Osteoblast (primary cell): ENCODE measurements around the gene CX3CR1. TPM values are rescaled to one million over a fixed set of nuclear protein-coding genes. Genes with fewer than 3 reads are reported as not detected.

Experiments used
- DNase-seq: peaks from one replicate; pipeline ENCODE4 v3.0.0; 2011; ENCODE audit warnings: low spot score, mixed read lengths; ENCODE audit not compliant: insufficient read length; ENCODE audit errors: missing footprints
- H2AFZ ChIP-seq: 2 replicates; pipeline ENCODE4 v1.6.0; 2011; ENCODE audit warnings: mild to moderate bottlenecking, low read length
- H3K27ac ChIP-seq: 2 replicates; pipeline ENCODE4 v1.5.1; 2011; ENCODE audit warnings: mild to moderate bottlenecking, low read depth, low read length, moderate library complexity
- H3K27me3 ChIP-seq: 2 replicates; pipeline ENCODE4 v1.6.0; 2012; ENCODE audit warnings: mild to moderate bottlenecking, control low read depth, inconsistent platforms, low read length, moderate library complexity; ENCODE audit not compliant: insufficient read depth
- H3K36me3 ChIP-seq: 2 replicates; pipeline ENCODE4 v1.5.1; 2011; ENCODE audit warnings: mild to moderate bottlenecking, low read length, control low read depth, moderate library complexity; ENCODE audit not compliant: insufficient read depth
- H3K4me1 ChIP-seq: 2 replicates; pipeline ENCODE4 v1.5.1; 2011; ENCODE audit warnings: mild to moderate bottlenecking, low read length, control low read depth, moderate library complexity; ENCODE audit not compliant: insufficient read depth
- H3K4me2 ChIP-seq: 2 replicates; pipeline ENCODE4 v1.6.0; 2011; ENCODE audit warnings: mild to moderate bottlenecking, low read length; ENCODE audit not compliant: insufficient read depth
- H3K4me3 ChIP-seq: fragments of 200-600 bp; sonication (generic); 3 replicates; pipeline ENCODE4 v1.5.1; 2012; ENCODE audit warnings: mild to moderate bottlenecking, low read length, inconsistent platforms; ENCODE audit not compliant: insufficient read depth
- H3K79me2 ChIP-seq: 2 replicates; pipeline ENCODE4 v1.6.0; 2012; ENCODE audit warnings: mild to moderate bottlenecking, low read length, control low read depth, inconsistent platforms; ENCODE audit not compliant: insufficient read depth
- H3K9me3 ChIP-seq: 2 replicates; pipeline ENCODE4 v1.5.1; 2011; ENCODE audit warnings: low read depth, low read length, control low read depth
- H4K20me1 ChIP-seq: 2 replicates; pipeline ENCODE4 v1.6.0; 2012; ENCODE audit warnings: mild to moderate bottlenecking, low read length, control low read depth; ENCODE audit not compliant: insufficient read depth
- CTCF ChIP-seq: IDR thresholded peaks from 2 replicates; pipeline ENCODE4 v1.5.1; 2011; ENCODE audit warnings: mild to moderate bottlenecking, low read depth, low read length, moderate library complexity; ENCODE audit errors: extremely low read depth
- total RNA-seq: library from RNA; depleted of rRNA; stranded (reverse); fragments of >200 nt; gene quantifications from 2 replicates; pipeline ENCODE4 v1.2.3, GENCODE V29; 2012

The CX3CR1 gene
- total RNA-seq, 1 donor = under 0.01 TPM

GRCh38 chr3:39276746-39277145 lies 3.1 kb downstream of the CX3CR1 start:
- peaks cover 23% of the 10 kb centered on the region for H3K27me3 ChIP-seq
- no peak for DNase-seq
- no peak for TF ChIP-seq CTCF
- no peak overlapping the region for H3K4me3 ChIP-seq
- no peaks in the 10 kb centered on the region for H4K20me1 ChIP-seq
- no peak overlapping the region for H2AFZ ChIP-seq
- H3K4me1 ChIP-seq = no peaks in the 10 kb centered on the region
- no peak overlapping the region for H3K27ac ChIP-seq
- no peaks in the 10 kb centered on the region for H3K79me2 ChIP-seq
- no peak overlapping the region for H3K4me2 ChIP-seq
- H3K9me3 ChIP-seq = no peaks in the 10 kb centered on the region
- H3K36me3 ChIP-seq = no peaks in the 10 kb centered on the region

GRCh38 chr3:39275963-39276593 lies 3.8 kb downstream of the CX3CR1 start:
- Histone ChIP-seq H3K36me3 (no peaks in the 10 kb centered on the region), H2AFZ (no peak overlapping the region), H3K4me2 (no peak overlapping the region), H3K27me3 (peaks cover 24% of the 10 kb centered on the region), H3K27ac (no peak overlapping the region), H3K79me2 (no peaks in the 10 kb centered on the region), H3K9me3 (no peaks in the 10 kb centered on the region), H4K20me1 (no peaks in the 10 kb centered on the region), H3K4me1 (no peaks in the 10 kb centered on the region), H3K4me3 (no peak overlapping the region)
- TF ChIP-seq CTCF = no peak
- DNase-seq = no peak

GRCh38 chr3:39275052-39275451 lies 4.8 kb downstream of the CX3CR1 start:
- no peak for TF ChIP-seq CTCF
- H2AFZ ChIP-seq = no peak overlapping the region
- DNase-seq = no peak
- H3K36me3 ChIP-seq = no peaks in the 10 kb centered on the region
- H3K27ac ChIP-seq = no peak overlapping the region
- H3K4me3 ChIP-seq = no peak overlapping the region
- no peaks in the 10 kb centered on the region for H3K79me2 ChIP-seq
- H3K4me2 ChIP-seq = no peak overlapping the region
- H3K27me3 ChIP-seq = peaks cover 28% of the 10 kb centered on the region
- no peaks in the 10 kb centered on the region for H3K4me1 ChIP-seq
- H4K20me1 ChIP-seq = no peaks in the 10 kb centered on the region
- no peaks in the 10 kb centered on the region for H3K9me3 ChIP-seq

GRCh38 chr3:39273119-39273518 lies 6.7 kb downstream of the CX3CR1 start:
- Histone ChIP-seq H3K36me3 (no peaks in the 10 kb centered on the region), H3K79me2 (no peaks in the 10 kb centered on the region), H3K4me1 (no peaks in the 10 kb centered on the region), H3K27me3 (peaks cover 40% of the 10 kb centered on the region), H2AFZ (no peak overlapping the region), H3K27ac (no peak overlapping the region), H4K20me1 (no peaks in the 10 kb centered on the region), H3K9me3 (no peaks in the 10 kb centered on the region), H3K4me2 (no peak overlapping the region), H3K4me3 (no peak overlapping the region)
- no peak for DNase-seq
- peak; percentile 28 for TF ChIP-seq CTCF
